ENCODE results near the gene ZNF33B.

GRCh38 chr10:42630537-42631134 lies 7.7 kb downstream of the ZNF33B start:
- TF ChIP-seq, protein P1, sequence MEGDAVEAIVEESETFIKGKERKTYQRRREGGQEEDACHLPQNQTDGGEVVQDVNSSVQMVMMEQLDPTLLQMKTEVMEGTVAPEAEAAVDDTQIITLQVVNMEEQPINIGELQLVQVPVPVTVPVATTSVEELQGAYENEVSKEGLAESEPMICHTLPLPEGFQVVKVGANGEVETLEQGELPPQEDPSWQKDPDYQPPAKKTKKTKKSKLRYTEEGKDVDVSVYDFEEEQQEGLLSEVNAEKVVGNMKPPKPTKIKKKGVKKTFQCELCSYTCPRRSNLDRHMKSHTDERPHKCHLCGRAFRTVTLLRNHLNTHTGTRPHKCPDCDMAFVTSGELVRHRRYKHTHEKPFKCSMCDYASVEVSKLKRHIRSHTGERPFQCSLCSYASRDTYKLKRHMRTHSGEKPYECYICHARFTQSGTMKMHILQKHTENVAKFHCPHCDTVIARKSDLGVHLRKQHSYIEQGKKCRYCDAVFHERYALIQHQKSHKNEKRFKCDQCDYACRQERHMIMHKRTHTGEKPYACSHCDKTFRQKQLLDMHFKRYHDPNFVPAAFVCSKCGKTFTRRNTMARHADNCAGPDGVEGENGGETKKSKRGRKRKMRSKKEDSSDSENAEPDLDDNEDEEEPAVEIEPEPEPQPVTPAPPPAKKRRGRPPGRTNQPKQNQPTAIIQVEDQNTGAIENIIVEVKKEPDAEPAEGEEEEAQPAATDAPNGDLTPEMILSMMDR (IDR thresholded peaks at IDR 0.05; ENCODE audit: poor library complexity): no peak
- no peak for TF ChIP-seq EZH2 (IDR thresholded peaks at IDR 0.05; ENCODE audit: borderline replicate concordance)

Measured in hepatocyte (in vitro differentiated cells).